Suprapubic skin (tissue), 4 donors: Measurements from ENCODE around the gene SFPQ. TPM values are rescaled to one million over a fixed set of nuclear protein-coding genes. Genes with fewer than 3 reads are reported as not detected.

Experiments
- DNase-seq, 2 donors: peaks; one replicate each; pipeline ENCODE4 v3.0.0-alpha.2; 2019; ENCODE audit warnings: low spot score in 2 of 2
- H3K27ac ChIP-seq: fragments of 200-600 bp; sonication (generic); one replicate; pipeline ENCODE4 v1.5.1; 2019
- H3K27me3 ChIP-seq: fragments of 200-600 bp; sonication (generic); one replicate; pipeline ENCODE4 v1.5.1; 2019
- H3K36me3 ChIP-seq: fragments of 200-600 bp; sonication (generic); one replicate; pipeline ENCODE4 v1.5.1; 2019
- H3K4me1 ChIP-seq: fragments of 200-600 bp; sonication (generic); one replicate; pipeline ENCODE4 v1.5.1; 2019
- H3K4me3 ChIP-seq: fragments of 200-600 bp; sonication (generic); one replicate; pipeline ENCODE4 v1.5.1; 2019; ENCODE audit warnings: mild to moderate bottlenecking
- H3K9me3 ChIP-seq: fragments of 200-600 bp; sonication (generic); one replicate; pipeline ENCODE4 v1.5.1; 2019
- EP300 ChIP-seq: sonication (generic); formaldehyde crosslinking; IDR thresholded peaks from one replicate; pipeline ENCODE4 v1.6.1; 2017; ENCODE audit warnings: antibody characterized with exemption
- POLR2A ChIP-seq, 2 donors: fragments of 450-650 bp; IDR thresholded peaks; one replicate each; pipeline ENCODE4 v1.6.1; 2017; ENCODE audit warnings: antibody characterized with exemption in 2 of 2, mild to moderate bottlenecking in 2 of 2, moderate library complexity in 2 of 2
- POLR2AphosphoS5 ChIP-seq, 3 donors: sonication (generic); formaldehyde crosslinking; IDR thresholded peaks; one replicate each; pipeline ENCODE4 v1.6.1; 2017; ENCODE audit warnings: antibody characterized with exemption in 3 of 3
- WGBS: methylation state at CpG from one replicate; pipeline ENCODE4 v1.1.5; 2018; 5-methylcytosine and 5-hydroxymethylcytosine counted together
- total RNA-seq, 4 donors: library from RNA; depleted of rRNA; stranded (reverse); fragments of >200 nt; gene quantifications; one replicate each; pipeline ENCODE4 v1.1.0, GENCODE V29; 2016
- TF ChIP-seq, protein P1 (sequence below), 2 donors: fragments of 200-600 bp in 1 of 2; fragments of 450-650 bp in 1 of 2; sonication (generic) in 1 of 2; IDR thresholded peaks; one replicate each; pipeline ENCODE4 v1.5.1; 2016 to 2019; ENCODE audit warnings: antibody characterized with exemption in 2 of 2, mild to moderate bottlenecking in 1 of 2, moderate library complexity in 1 of 2

The SFPQ gene
- total RNA-seq, 4 donors from 2014 or later, result 136 to 365 (median 191) TPM

- Histone ChIP-seq H3K27ac (no peak overlapping the region), H3K36me3 (peaks cover 52% of the 10 kb centered on the region), H3K27me3 (no peaks in the 10 kb centered on the region), H3K4me3 (no peak overlapping the region), H3K4me1 (peaks cover 5% of the 10 kb centered on the region), H3K9me3 (no peaks in the 10 kb centered on the region)
- no peak for DNase-seq
- WGBS, result 81% methylated on average over 9 of the region's 9 CpGs
- TF ChIP-seq POLR2AphosphoS5 (IDR thresholded peaks at IDR 0.05), result no peak
Observed at GRCh38 chr1:35175098-35175576, 17.8 kb downstream of the SFPQ start.

GRCh38 chr1:35173909-35174540 is 18.9 kb downstream of the SFPQ start:
- Histone ChIP-seq H3K4me1 (no peaks in the 10 kb centered on the region), H3K9me3 (no peaks in the 10 kb centered on the region), H3K36me3 (peaks cover 42% of the 10 kb centered on the region), H3K27me3 (no peaks in the 10 kb centered on the region), H3K27ac (no peak overlapping the region), H3K4me3 (no peak overlapping the region)
- DNase-seq, result no peak
- 70% methylated on average over 2 of the region's 2 CpGs for WGBS
- no peak for TF ChIP-seq POLR2AphosphoS5 (IDR thresholded peaks at IDR 0.05)
- no peak for TF ChIP-seq EP300
- TF ChIP-seq POLR2A (IDR thresholded peaks at IDR 0.05), result no peak
- TF ChIP-seq, protein P1, sequence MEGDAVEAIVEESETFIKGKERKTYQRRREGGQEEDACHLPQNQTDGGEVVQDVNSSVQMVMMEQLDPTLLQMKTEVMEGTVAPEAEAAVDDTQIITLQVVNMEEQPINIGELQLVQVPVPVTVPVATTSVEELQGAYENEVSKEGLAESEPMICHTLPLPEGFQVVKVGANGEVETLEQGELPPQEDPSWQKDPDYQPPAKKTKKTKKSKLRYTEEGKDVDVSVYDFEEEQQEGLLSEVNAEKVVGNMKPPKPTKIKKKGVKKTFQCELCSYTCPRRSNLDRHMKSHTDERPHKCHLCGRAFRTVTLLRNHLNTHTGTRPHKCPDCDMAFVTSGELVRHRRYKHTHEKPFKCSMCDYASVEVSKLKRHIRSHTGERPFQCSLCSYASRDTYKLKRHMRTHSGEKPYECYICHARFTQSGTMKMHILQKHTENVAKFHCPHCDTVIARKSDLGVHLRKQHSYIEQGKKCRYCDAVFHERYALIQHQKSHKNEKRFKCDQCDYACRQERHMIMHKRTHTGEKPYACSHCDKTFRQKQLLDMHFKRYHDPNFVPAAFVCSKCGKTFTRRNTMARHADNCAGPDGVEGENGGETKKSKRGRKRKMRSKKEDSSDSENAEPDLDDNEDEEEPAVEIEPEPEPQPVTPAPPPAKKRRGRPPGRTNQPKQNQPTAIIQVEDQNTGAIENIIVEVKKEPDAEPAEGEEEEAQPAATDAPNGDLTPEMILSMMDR (IDR thresholded peaks at IDR 0.05), result no peak

GRCh38 chr1:35173491-35173890 is 19.5 kb downstream of the SFPQ start:
- H3K4me1 ChIP-seq, result no peaks in the 10 kb centered on the region
- no peak overlapping the region for H3K4me3 ChIP-seq
- no peaks in the 10 kb centered on the region for H3K27me3 ChIP-seq
- H3K27ac ChIP-seq, result no peak overlapping the region
- H3K9me3 ChIP-seq, result no peaks in the 10 kb centered on the region
- DNase-seq, result no peak
- TF ChIP-seq, protein P1 (IDR thresholded peaks at IDR 0.05), result no peak
- TF ChIP-seq POLR2A (IDR thresholded peaks at IDR 0.05) (no peak), EP300 (no peak), POLR2AphosphoS5 (IDR thresholded peaks at IDR 0.05) (no peak)
- H3K36me3 ChIP-seq, result peaks cover 38% of the 10 kb centered on the region
- WGBS, result 81% methylated on average over 2 of the region's 2 CpGs

- Histone ChIP-seq H3K4me1 (no peaks in the 10 kb centered on the region), H3K4me3 (no peak overlapping the region), H3K9me3 (no peaks in the 10 kb centered on the region), H3K27ac (no peak overlapping the region), H3K36me3 (peaks cover 23% of the 10 kb centered on the region), H3K27me3 (no peaks in the 10 kb centered on the region)
- TF ChIP-seq, protein P1 (IDR thresholded peaks at IDR 0.05), result no peak
- TF ChIP-seq EP300 (no peak), POLR2AphosphoS5 (IDR thresholded peaks at IDR 0.05) (no peak), POLR2A (IDR thresholded peaks at IDR 0.05) (no peak)
- WGBS, result 89% methylated on average over 7 of the region's 8 CpGs
- DNase-seq, result no peak
Observed at GRCh38 chr1:35172022-35172421, 20.9 kb downstream of the SFPQ start.

GRCh38 chr1:35171579-35171978 is 21.4 kb downstream of the SFPQ start:
- H3K36me3 ChIP-seq, result peaks cover 18% of the 10 kb centered on the region
- TF ChIP-seq, protein P1 (IDR thresholded peaks at IDR 0.05), result no peak
- no peak for TF ChIP-seq POLR2AphosphoS5 (IDR thresholded peaks at IDR 0.05)
- no peak for TF ChIP-seq EP300
- TF ChIP-seq POLR2A (IDR thresholded peaks at IDR 0.05), result no peak
- H3K27me3 ChIP-seq, result no peaks in the 10 kb centered on the region
- no peaks in the 10 kb centered on the region for H3K4me1 ChIP-seq
- no peak for DNase-seq
- no peaks in the 10 kb centered on the region for H3K9me3 ChIP-seq
- H3K4me3 ChIP-seq, result no peak overlapping the region
- H3K27ac ChIP-seq, result no peak overlapping the region
- WGBS, result 82% methylated on average over 4 of the region's 4 CpGs

- DNase-seq, result no peak
- no peaks in the 10 kb centered on the region for H3K9me3 ChIP-seq
- TF ChIP-seq EP300, result no peak
Observed at GRCh38 chr1:35164893-35165292, 28.1 kb downstream of the SFPQ start.

More at GRCh38 chr1:35164893-35165292, 28.1 kb downstream of the SFPQ start:
- Histone ChIP-seq H3K4me1 (no peaks in the 10 kb centered on the region), H3K4me3 (no peak overlapping the region), H3K36me3 (no peaks in the 10 kb centered on the region), H3K27ac (no peak overlapping the region), H3K27me3 (no peaks in the 10 kb centered on the region)
- 96% methylated on average over 3 of the region's 3 CpGs for WGBS
